Fibroblast of lung (primary cell): Measurements from ENCODE around the gene MITF.

ENCODE experiments used
- EZH2 ChIP-seq: IDR thresholded peaks from 2 replicates; pipeline ENCODE4 v1.5.1; 2012; ENCODE audit warnings: low read length, control low read depth, mild to moderate bottlenecking; ENCODE audit errors: missing control alignments
- TF ChIP-seq, protein P1 (sequence below), 2 donors: IDR thresholded peaks in 1 of 2; conservative IDR thresholded peaks in 1 of 2; 1 replicate in 1 of 2; 2 replicates in 1 of 2; pipeline ENCODE4 v1.5.1; 2011 to 2012; ENCODE audit warnings: low read length in 2 of 2, control low read depth in 1 of 2, inconsistent platforms in 1 of 2, low read depth in 1 of 2, mild to moderate bottlenecking in 1 of 2

DNA sequence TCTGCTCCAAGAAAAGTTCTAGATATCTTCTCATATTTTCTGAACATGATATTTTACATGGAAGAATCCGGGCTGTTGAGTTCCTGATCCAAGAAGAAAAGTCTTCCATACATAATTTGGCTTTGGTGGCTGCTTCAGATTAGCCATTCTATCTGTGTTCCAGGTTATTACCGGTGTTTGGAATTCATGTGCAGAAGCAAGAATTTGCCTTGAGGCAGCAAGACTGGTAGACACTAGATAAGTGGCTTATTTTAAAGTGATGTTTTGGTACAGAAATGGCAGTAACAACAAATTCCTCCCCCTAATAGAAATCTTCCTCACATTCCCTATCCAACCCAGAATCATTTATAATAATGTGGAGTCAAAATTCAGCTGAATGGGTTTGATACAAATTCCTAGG lies 29.2 kb downstream of the MITF start:
- TF ChIP-seq, protein P1, sequence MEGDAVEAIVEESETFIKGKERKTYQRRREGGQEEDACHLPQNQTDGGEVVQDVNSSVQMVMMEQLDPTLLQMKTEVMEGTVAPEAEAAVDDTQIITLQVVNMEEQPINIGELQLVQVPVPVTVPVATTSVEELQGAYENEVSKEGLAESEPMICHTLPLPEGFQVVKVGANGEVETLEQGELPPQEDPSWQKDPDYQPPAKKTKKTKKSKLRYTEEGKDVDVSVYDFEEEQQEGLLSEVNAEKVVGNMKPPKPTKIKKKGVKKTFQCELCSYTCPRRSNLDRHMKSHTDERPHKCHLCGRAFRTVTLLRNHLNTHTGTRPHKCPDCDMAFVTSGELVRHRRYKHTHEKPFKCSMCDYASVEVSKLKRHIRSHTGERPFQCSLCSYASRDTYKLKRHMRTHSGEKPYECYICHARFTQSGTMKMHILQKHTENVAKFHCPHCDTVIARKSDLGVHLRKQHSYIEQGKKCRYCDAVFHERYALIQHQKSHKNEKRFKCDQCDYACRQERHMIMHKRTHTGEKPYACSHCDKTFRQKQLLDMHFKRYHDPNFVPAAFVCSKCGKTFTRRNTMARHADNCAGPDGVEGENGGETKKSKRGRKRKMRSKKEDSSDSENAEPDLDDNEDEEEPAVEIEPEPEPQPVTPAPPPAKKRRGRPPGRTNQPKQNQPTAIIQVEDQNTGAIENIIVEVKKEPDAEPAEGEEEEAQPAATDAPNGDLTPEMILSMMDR (conservative IDR thresholded peaks at IDR 0.05 in 1 of 2, IDR thresholded peaks at IDR 0.05 in 1 of 2; ENCODE audit: low read depth in 1 of 2, low read length in 2 of 2): no peak
- TF ChIP-seq EZH2: no peak
